HG03196 (cell line): ENCODE measurements around the gene PTPRG.
"Not testable (repeated sequence)": the region's sequence is repeated elsewhere in the genome, so short reads cannot be mapped to it uniquely, and the experiment has no call there.

Experiments
- ATAC-seq: cut with Tn5 transposase; IDR thresholded peaks from one replicate; pipeline ENCODE4 v1.9.1; 2021; ENCODE audit not compliant: unreplicated experiment

PTPRG gene

GRCh38 chr3:62035402-62036057 lies 474.2 kb downstream of the PTPRG start:
- ATAC-seq: no peak

- ATAC-seq: no peak
These were observed 475.4 kb downstream of the PTPRG start for GRCh38 chr3:62036726-62037125.

- ATAC-seq: not testable (repeated sequence)
These were observed 477.4 kb downstream of the PTPRG start for GRCh38 chr3:62038798-62039197.

- ATAC-seq: no peak
These were observed 478.2 kb downstream of the PTPRG start for GRCh38 chr3:62039586-62039985.

GRCh38 chr3:62041681-62042080 lies 480.3 kb downstream of the PTPRG start:
- no peak for ATAC-seq

- no peak for ATAC-seq
These were observed 483.6 kb downstream of the PTPRG start for GRCh38 chr3:62044874-62045411.

- ATAC-seq: no peak
These were observed 485.0 kb downstream of the PTPRG start for GRCh38 chr3:62046326-62046725.

- ATAC-seq: no peak
These were observed 487.2 kb downstream of the PTPRG start for GRCh38 chr3:62048577-62048976.

- ATAC-seq: no peak
These were observed 487.7 kb downstream of the PTPRG start for GRCh38 chr3:62049033-62049432.

GRCh38 chr3:62051506-62051905 lies 490.1 kb downstream of the PTPRG start:
- ATAC-seq: no peak

- no peak for ATAC-seq
These were observed 491.0 kb downstream of the PTPRG start for GRCh38 chr3:62052331-62052730.

- ATAC-seq: no peak
These were observed 495.3 kb downstream of the PTPRG start for GRCh38 chr3:62056658-62057057.

- ATAC-seq: no peak
These were observed 496.1 kb downstream of the PTPRG start for GRCh38 chr3:62057339-62058047.

GRCh38 chr3:62065985-62066693 lies 504.8 kb downstream of the PTPRG start:
- ATAC-seq: no peak

- ATAC-seq: no peak
These were observed 507.0 kb downstream of the PTPRG start for GRCh38 chr3:62068337-62068736.

GRCh38 chr3:62070891-62071290 lies 509.5 kb downstream of the PTPRG start:
- no peak for ATAC-seq

GRCh38 chr3:62073038-62073437 lies 511.7 kb downstream of the PTPRG start:
- ATAC-seq: no peak

GRCh38 chr3:62084558-62084957 lies 523.2 kb downstream of the PTPRG start:
- no peak for ATAC-seq

- ATAC-seq: no peak
These were observed 527.2 kb downstream of the PTPRG start for GRCh38 chr3:62088472-62089104.

- no peak for ATAC-seq
These were observed 528.7 kb downstream of the PTPRG start for GRCh38 chr3:62090066-62090465.

GRCh38 chr3:62090519-62090918 lies 529.1 kb downstream of the PTPRG start:
- no peak for ATAC-seq
